CD1c-positive myeloid dendritic cell (primary cell): Measurements from ENCODE around the gene ANKRD30A.
"Not testable (repeated sequence)": the region's sequence is repeated elsewhere in the genome, so short reads cannot be mapped to it uniquely, and the experiment has no call there.

Experiments used
- DNase-seq: peaks from one replicate; pipeline ENCODE4 v3.0.0-alpha.2; 2016; ENCODE audit errors: extremely low spot score

ANKRD30A gene, protein sequence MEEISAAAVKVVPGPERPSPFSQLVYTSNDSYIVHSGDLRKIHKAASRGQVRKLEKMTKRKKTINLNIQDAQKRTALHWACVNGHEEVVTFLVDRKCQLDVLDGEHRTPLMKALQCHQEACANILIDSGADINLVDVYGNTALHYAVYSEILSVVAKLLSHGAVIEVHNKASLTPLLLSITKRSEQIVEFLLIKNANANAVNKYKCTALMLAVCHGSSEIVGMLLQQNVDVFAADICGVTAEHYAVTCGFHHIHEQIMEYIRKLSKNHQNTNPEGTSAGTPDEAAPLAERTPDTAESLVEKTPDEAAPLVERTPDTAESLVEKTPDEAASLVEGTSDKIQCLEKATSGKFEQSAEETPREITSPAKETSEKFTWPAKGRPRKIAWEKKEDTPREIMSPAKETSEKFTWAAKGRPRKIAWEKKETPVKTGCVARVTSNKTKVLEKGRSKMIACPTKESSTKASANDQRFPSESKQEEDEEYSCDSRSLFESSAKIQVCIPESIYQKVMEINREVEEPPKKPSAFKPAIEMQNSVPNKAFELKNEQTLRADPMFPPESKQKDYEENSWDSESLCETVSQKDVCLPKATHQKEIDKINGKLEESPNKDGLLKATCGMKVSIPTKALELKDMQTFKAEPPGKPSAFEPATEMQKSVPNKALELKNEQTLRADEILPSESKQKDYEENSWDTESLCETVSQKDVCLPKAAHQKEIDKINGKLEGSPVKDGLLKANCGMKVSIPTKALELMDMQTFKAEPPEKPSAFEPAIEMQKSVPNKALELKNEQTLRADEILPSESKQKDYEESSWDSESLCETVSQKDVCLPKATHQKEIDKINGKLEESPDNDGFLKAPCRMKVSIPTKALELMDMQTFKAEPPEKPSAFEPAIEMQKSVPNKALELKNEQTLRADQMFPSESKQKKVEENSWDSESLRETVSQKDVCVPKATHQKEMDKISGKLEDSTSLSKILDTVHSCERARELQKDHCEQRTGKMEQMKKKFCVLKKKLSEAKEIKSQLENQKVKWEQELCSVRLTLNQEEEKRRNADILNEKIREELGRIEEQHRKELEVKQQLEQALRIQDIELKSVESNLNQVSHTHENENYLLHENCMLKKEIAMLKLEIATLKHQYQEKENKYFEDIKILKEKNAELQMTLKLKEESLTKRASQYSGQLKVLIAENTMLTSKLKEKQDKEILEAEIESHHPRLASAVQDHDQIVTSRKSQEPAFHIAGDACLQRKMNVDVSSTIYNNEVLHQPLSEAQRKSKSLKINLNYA (N-terminal part only)

DNA sequence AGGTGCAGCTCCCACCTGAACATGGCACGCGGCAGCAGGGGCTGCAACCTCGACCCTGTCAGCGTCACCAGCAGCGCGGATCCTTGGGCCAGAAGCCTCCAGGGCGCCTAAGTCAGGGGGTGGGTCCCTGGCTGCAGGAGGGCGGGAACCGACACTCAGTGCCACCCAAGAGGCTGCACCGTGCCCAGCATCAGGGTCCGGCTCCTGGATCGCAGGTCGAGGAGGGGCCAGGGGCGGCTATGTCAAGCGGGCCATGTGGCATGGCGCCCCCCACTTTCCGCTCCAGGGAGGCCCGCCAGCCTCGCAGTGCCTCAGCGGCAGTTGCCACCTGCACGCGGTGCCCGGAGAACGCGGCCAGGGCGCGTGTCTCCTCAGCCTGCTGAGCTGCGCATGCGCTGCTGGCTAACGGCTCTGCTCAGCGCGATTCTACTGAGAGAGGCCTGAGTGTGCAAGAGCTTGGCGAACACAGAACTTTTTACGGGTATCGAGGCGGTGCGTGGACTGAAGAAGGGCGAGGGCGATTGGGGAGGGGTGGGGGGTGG, at the start of gene ANKRD30A:
ANKRD30A (plus strand) TSS at position 408 of the 542 bp plus-strand sequence. CDS start 190 bp downstream, outside the sequence.
- DNase-seq, result no peak

DNA sequence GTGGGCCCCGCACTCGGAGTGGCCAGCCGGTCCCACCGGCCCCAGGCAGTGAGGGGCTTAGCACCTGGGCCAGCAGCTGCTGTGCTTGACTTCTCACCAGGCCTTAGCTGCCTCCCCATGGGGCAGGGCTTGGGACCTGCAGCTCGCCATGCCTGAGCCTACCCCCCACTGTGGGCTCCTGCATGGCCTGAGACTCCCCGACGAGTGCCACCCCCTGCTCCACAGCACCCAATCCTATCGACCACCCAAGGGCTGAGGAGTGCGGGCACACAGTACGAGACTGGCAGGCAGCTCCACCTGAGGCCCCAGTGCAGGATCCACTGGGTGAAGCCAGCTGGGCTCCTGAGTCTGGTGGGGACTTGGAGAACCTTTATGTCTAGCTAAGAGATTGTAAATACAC, 49.3 kb upstream of the ANKRD30A start:
- DNase-seq, result not testable (repeated sequence)

DNA sequence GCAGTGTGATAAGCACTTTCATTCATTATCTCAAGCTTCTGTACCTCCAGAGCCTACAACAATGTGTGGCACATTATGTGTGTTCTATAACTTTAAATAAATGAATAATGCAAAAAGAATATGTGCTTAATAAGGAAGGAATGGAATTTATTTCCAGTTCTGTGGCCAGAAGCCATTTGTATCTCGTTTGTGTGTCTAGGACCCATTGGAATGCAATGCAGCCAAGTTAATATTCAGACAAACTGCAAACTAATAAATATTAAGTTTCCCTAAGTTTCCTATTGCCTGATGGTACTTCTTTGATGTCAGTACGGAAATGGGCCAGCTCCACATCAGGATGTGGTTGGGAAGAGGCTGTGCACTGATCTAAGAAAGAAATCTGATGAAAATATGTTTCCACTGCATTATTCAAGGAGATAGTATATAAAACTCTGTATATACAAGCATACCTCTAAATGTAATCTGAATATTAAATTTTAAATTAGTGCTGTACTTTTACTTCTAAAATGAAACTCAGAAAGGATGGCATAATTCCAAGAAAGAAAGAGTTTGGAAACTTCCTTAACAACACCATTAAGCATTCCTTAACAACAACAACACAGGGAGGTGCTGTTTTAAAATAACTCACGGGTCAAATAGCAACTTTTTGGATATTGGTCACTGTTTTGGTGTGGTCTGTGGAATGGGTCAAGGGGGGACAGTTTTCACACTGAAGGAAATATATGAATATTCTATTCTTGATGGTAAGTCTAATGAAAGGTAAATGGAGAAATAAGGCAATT, 29.4 kb upstream of the ANKRD30A start:
- DNase-seq, result no peak

DNA sequence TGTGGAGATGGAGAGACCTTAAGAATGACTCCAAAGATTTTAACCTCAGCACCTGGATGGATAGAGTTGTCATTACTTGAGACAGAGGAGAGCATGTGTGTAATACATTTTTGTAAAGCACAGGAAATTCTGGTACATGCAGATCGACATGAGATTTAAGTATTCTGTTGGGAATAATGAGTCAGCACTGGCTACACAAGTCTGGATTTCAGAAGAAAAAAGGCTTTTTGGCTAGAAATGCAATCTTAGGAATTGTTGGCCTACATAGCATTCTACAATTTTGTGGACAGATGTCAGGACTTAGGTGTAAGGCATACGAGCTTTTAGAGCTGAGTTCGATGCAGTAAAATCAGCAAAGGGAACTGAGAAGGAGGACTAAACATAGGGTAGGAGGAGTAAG, 24.1 kb upstream of the ANKRD30A start:
- no peak for DNase-seq

DNA sequence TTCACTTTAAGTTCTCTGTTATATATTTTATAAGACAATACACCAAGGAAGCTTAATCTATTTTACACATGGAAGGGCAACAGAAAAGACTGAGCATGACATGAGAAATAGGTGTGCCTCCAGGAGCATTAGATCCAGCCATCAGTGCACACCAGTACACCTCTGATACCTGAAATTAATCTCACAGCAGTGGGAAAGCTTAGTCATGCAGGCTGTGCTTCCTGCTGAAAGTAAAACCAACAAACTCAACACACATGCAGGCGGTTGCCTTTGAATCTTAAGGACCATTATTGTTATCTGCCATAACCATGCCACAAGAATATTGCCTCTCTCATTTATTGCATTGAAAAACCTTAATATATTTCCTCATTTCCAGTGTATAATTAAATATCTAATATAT, 16.4 kb upstream of the ANKRD30A start:
- DNase-seq, result no peak

DNA sequence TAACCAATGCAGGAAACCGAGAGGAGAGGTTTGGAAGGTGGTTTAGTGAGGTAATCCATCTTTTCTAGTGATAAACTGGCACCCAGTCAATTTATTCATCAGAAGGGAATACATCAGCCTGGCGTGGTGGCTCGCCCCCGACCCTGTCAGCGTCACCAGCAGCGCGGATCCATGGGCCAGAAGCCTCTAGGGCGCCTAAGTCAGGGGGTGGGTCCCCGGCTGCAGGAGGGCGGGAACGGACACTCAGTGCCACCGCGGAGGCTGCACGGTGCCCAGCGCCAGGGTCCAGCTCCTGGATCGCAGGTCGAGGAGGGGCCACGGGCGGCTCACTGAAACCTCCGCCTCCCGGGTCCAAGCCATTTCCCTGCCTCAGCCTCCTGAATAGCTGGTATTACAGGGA, 866 bp upstream of the ANKRD30A start:
- DNase-seq, result no peak

DNA sequence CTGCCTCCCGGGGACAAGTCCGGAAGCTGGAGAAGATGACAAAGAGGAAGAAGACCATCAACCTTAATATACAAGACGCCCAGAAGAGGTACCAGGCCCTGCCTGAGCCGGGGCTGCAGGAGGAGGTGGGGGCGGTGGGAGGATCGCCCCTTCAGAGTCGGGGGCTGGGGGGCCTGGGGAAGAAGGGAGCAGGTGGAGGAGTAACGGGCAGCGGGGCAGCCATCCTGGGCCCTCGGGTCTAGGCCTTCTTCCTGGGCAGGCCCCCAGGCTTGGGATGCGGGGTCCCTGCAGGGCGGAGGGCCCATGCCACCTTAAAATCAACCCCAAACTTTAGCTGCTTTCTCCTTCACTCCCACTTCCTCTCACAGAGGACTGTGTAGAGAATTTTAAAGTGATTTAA, 523 bp downstream of the ANKRD30A start:
- no peak for DNase-seq

DNA sequence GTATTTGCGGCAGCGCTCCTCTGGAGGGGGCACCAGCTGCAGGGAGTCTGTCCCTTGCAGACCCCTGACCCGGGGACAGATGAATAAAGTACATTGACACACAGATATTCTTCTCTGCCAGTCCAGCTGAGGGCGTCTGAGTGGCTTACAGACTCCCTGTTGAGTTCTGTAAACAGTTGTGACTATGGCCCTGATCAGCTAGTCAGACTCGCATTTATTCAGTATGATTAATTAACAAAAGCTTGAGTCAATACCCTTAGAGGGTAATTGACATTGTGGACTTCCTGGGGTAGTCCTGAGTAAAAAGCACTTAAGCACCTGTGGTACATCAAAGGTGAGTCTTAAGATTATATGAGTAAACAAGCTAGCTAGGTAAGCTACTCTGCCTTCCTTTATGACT, 21.0 kb downstream of the ANKRD30A start:
- DNase-seq, result no peak

DNA sequence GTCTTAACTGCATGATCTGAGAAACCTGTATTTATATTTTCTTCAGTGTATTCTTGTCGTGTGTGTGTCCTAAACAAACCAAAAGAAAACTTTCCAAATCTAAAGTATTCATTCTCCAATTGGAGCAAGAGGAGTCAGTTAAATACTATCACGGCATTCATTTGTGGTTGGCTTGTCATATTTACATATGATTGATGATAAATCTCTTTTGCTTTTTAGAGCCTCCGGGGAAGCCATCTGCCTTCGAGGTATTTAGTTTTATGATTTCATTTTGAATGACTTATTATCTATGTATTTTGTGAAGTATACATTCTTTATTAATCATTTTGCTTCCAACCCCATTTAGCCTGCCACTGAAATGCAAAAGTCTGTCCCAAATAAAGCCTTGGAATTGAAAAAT, 37.0 kb downstream of the ANKRD30A start:
- not testable (repeated sequence) for DNase-seq

DNA sequence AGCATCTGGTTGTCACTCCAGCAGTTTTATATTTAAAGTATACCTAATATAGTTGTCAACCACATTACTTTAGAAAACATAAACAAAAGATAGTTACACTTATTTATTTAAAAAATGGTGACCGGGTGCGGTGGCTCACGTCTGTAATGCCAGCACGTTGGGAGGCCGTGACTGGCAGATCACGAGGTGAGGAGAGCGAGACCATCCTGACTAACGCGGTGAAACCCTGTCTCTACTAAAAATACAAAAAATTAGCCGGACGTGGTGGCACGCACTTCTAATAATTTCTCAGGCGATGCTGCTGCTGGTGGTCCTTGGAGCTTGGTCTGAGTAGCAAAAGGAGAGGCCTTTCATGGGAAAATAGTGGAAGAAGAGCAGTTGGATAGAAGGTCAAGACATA, 46.5 kb downstream of the ANKRD30A start:
- not testable (repeated sequence) for DNase-seq

DNA sequence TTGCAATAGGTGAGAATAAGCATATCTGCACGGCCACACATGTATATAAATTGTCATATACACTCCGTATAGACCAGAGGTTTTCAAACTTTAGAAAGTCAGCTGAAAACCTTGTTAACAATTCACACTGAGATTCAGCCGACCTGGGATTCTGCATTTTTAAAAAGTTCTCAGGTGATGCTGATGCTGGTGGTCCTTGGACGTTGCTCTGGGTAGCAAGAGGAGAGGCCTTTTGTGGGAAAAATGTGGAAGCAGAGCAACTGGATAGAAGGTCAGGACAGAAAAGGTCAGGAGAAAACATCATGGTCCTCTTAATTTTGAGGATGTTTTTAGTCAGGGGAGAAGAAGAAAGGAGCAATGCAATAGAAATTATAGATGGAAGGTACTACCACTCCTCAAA, 52.9 kb downstream of the ANKRD30A start:
- DNase-seq, result not testable (repeated sequence)

DNA sequence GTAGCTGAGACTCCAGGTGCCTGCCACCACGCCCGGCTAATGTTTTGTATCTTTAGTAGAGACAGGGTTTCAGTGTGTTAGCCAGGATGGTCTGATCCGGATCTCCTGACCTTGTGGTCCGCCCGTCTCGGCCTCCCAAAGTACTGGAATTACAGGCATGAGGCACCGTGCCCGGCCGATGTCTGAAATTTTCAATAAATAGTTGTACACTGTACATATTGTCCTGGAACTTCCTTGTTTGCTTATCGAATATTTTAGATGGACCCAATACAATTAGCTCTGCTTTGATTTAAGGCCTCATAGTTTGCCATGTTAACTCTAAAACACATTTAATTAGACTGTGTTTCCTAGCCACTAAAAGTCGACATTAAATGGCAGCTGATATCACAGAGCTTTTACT, 57.3 kb downstream of the ANKRD30A start:
- DNase-seq, result not testable (repeated sequence)

DNA sequence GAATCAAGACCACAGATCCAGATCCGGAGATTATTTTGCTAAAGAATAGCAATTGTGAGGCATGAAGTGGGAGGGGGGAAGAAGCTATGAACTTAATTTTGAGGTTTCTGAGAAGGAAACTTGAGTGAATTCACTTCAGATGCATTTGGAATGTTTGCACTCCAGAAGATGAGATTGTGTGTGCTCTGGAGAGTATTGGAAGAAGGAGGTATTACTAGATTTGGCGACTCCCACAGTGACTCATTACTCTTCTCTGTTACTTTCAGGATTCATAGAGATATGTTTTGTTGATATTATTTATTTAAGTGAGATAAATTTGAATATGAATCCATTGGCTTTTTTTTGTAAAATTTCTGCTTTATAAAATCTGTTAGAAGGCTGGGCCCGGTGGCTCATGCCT, 80.7 kb downstream of the ANKRD30A start:
- DNase-seq, result no peak

DNA sequence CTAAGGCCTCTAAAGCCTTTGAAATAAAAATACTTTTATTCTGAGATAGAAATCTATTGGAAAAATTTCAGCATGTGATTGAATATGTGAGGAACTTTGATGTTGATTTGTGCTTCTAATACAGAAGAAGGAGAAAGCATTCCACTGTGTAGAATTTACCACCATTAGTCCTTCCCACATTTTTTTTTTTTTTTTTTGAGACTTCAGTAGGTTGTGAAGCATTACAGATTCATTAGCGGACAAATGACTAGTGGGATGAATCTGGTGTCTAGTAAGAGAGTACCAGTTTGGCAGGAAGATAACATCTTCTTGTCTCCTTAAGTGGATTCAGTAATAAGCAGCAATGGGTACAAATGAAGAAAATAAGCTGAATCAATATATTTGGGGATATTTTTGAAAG, 95.5 kb downstream of the ANKRD30A start:
- DNase-seq, result no peak

DNA sequence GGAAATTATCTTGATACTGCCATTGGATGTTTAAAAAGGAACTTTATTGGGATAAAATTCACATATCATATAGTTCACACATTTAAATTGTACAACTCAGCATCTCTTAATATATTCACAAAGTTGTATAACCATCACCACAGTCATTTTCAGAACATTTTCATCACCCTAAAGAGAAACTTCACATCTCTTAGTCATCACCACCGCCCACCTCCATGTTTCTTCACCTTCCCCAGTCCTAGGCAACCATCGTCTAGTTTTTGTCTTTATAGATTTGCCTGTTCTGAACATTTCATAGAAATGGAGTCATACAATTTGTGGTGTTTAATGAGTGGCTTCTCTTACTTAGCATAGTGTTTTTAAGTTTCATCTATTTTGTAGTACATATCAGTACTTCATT, 96.6 kb downstream of the ANKRD30A start:
- no peak for DNase-seq

DNA sequence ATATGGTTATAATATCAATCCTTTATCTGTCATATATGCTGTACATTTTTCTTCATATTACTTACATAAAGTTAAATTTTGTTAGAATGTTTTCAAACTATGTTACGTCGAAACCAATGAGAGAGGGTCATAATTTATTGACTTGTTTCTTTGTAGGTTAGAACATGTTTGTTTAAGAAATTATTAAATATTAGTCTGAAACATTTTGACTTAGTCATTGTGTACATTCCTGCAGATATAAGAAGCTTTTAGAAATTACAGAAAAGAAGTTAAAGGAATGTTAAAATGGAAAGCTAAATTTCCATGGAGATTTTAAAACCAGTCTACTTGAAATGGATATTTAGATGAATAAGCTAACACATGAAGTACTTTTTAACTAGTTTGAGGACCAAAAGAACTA, 99.8 kb downstream of the ANKRD30A start:
- DNase-seq, result no peak

DNA sequence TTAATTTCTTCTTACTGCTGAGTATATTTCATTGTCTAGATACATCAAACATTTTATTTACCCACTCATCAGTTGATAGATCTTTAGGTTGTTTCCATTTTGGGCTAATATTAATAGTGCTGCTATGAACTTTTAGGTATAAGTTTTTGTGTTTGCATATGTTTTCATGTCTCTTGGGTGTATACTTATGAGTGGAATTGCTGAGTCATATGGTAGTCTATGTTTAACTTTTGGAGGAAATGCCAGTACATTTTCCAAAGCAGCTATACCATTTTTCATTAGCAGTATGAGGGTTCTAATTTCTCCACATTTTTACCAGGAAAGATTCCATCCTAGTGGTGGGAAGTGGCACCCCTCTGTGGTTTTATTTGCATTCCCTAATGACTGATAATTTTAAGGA, 101.1 kb downstream of the ANKRD30A start:
- DNase-seq, result no peak

DNA sequence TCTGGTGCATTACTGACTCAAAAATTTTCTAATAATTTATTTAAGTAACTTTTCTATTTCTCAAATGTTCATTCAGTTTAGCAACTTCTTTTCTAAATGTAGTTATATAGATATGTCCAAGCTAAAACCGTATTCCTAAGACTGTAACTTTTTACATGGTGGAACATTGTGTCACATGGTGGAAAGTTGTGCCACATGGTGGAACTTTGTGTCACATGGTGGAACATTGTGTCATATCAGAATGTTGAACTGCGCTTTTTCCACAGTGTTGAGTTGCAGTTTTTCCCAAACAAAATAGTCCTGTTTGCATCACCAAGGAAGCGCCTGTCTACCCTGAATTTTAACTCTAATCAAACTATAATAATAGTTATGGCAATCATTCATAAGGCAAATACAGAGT, 109.3 kb downstream of the ANKRD30A start:
- no peak for DNase-seq

DNA sequence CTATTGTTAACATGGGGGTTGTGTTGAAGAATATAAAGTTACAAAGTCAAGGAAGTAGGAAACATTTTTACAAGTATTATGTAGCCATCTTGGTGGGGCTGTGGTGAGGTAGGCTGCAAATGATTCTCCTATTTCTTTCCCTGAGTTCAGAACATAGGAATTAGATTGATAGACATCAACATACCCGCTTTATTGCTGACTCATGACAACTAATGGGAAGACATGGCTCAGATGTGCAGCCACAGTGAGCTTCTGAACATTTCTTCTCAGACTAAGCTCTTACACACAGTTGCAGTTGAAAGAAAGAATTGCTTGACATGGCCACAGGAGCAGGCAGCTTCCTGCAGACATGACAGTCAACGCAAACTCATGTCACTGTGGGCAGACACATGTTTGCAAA, 110.7 kb downstream of the ANKRD30A start:
- DNase-seq, result no peak

DNA sequence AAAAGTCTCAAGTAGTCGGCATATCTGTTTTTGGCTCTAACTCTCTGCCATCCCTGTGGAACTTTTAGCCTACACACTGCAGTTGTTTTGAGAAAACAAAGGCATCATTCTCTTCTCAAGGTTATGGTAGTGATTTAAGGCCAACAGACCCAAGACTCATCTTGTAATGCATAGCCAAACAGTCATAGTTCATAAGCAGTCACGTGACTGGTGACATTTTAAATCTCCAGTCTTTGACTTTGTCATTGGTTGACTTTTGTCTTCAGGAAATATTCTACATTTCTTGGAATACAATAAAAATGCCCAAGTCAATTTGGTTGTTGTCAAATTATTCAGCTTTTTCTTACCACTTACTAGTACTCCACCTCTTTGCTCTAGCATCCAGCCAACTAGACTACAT, 114.8 kb downstream of the ANKRD30A start:
- DNase-seq, result no peak

DNA sequence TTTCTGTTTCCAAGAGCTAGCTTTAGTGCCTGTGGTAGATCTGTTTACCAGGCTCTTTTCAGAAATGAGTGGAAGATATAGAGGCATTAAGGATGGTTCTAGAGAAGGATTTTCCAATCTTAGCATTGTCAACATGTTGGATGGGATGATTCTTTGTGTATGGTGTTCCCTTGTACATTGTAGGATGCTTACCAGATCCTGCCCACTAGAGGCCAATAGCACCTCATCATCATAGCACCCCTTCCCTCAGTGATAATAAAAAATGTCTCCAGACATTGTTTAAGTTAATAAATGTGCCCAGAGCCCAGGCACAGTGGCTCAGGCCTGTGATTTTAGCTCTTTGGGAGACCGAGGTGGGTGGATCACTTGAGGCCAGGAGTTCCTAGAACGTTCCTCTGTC, 121.2 kb downstream of the ANKRD30A start:
- DNase-seq, result no peak
